HG03575 (cell line): Measurements from ENCODE around the gene OR2A42.
"Not testable (repeated sequence)": the region's sequence is repeated elsewhere in the genome, so short reads cannot be mapped to it uniquely, and the experiment has no call there.

Experiments used
- ATAC-seq: cut with Tn5 transposase; IDR thresholded peaks from one replicate; pipeline ENCODE4 v1.9.1; 2021; ENCODE audit not compliant: unreplicated experiment, insufficient number of reproducible peaks, low FRiP score; ENCODE audit errors: extremely low read depth

Gene OR2A42

DNA sequence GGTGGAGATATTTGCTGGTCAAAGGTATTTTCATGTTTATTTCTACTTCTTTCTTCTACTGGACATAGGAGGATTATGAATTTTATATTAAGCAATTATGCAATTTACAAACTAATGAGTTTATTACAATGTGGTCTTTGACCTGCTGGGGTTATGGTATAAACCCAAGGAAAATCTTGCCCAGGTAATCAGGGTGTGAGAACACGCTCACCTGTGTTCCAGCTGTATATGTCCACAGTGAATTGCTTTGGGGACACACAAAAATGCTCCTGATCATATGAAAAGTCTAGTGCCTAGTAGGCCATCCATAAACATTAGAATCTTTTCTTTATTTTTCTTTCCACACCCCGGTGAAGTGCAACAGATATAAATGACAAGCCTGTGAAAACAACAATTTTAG is at the start of gene OR2A42:
OR2A42 (minus strand) TSS at position 241 of the 400 bp plus-strand sequence. CDS start 6,762 bp downstream, outside the sequence.
- not testable (repeated sequence) for ATAC-seq

DNA sequence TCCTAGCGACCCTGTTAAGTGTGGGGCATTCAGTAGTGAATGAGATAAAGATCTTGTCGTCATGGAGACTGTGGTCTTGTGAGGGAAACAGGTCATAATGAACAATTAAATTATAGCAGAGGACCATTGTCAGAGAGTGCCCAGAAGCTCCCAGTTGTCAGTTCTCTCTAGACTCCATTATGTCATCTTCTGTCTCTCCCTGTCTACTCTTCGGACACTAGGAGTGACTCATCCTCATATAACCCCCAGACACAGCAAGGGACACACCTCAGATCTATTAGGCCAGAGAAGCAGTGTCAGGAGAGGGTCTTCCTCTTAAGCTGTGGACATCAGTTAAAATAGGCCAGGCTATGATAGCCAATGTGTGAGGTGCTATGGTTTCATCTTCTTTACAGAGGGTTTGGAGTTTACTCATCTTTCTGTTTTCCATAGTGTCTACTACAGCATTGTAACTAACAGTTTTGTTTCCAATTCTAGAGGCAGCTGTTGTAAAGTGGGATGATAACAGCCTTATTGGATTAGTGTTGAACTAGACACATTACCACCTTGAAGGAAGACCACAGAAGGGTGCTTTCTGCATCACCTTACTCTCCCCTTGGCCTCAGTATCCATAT is 47.9 kb upstream of the OR2A42 start:
- ATAC-seq = not testable (repeated sequence)

- ATAC-seq = not testable (repeated sequence)
Measured at GRCh38 chr7:144283716-144284115, 44.3 kb upstream of the OR2A42 start.

- not testable (repeated sequence) for ATAC-seq
Measured at GRCh38 chr7:144282490-144282889, 43.1 kb upstream of the OR2A42 start.

- ATAC-seq = not testable (repeated sequence)
Measured at GRCh38 chr7:144281981-144282380, 42.6 kb upstream of the OR2A42 start.

GRCh38 chr7:144280010-144280409 is 40.6 kb upstream of the OR2A42 start:
- ATAC-seq = not testable (repeated sequence)

- not testable (repeated sequence) for ATAC-seq
Measured at GRCh38 chr7:144275281-144275680, 35.9 kb upstream of the OR2A42 start.

- not testable (repeated sequence) for ATAC-seq
Measured at GRCh38 chr7:144269188-144269587, 29.8 kb upstream of the OR2A42 start, which contains the start of gene CTAGE8. Gene CTAGE8, minus strand, starts transcription at chr7:144269288. Its CDS starts 38 bp downstream, at chr7:144269250.

DNA sequence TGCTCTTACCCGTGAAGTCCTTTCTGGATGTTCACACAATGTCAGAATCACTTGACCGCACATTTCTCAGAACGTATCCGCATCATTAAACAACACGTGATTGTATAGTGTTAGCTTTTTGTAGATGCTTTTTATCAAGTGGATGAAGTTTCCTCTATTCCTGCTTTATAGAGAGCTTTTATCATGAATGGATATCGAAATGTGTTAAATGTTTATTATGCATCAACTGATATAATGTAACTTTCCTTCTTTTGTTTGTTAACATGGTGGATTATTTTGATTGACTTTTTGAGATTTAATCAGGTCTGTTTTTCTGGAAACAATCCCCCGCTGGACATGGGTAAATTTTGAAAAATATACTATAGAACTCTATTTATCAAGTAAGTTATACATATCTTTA is 25.3 kb upstream of the OR2A42 start, which contains the start of gene OR2A7:
OR2A7 (minus strand) TSS at position 101 of the 400 bp plus-strand sequence. CDS start 5,164 bp downstream, outside the sequence.
- ATAC-seq = not testable (repeated sequence)

DNA sequence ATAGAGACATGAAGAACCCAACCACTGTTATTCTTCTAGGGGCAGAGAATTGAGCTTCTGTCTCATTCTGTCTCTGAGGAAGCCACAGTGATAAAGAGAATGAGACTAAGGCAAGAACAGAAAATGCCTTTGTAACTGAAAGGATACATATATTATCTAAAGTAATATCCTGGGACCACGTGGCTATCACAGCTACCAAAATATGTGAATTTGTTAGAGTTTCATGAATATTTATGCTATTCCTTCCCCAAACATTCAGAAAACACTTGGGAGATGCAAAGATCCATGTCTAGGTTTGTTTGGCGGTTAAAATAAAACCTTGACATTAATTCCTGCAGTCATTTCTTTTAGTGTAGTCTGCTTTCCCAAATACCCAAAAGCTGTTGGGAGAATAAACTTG is 22.7 kb upstream of the OR2A42 start:
- ATAC-seq = not testable (repeated sequence)

- ATAC-seq = not testable (repeated sequence)
Measured at GRCh38 chr7:144259067-144259466, 19.7 kb upstream of the OR2A42 start.

GRCh38 chr7:144256112-144256511 is 16.7 kb upstream of the OR2A42 start:
- ATAC-seq = no peak

GRCh38 chr7:144255471-144255897 is 16.1 kb upstream of the OR2A42 start:
- ATAC-seq = no peak

GRCh38 chr7:144252307-144252706 is 12.9 kb upstream of the OR2A42 start:
- ATAC-seq = not testable (repeated sequence)

GRCh38 chr7:144247674-144248330 is 8.4 kb upstream of the OR2A42 start:
- ATAC-seq = not testable (repeated sequence)

DNA sequence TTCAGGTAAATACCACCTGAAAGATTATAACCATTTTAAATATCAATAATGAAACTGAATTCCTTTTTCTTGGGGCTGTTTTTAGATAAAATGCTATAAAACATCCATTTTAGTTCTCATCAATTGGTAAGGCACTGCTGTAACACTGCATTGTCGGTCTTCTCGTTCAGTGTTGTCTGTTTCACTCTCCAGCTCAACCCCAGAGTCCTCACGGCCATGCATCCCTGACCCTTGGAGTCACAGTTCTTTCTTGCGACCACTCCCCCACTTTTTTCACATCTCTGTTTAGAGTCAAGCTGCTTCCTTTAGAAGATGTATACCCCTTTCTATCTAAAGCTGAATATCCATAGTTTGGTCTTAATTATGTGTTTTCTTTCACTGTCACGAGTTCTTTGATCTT is 7.6 kb upstream of the OR2A42 start:
- ATAC-seq = not testable (repeated sequence)

- not testable (repeated sequence) for ATAC-seq
Measured at GRCh38 chr7:144245372-144245771, 6.0 kb upstream of the OR2A42 start.

- ATAC-seq = not testable (repeated sequence)
Measured at GRCh38 chr7:144238530-144239082, 799 bp downstream of the OR2A42 start.

DNA sequence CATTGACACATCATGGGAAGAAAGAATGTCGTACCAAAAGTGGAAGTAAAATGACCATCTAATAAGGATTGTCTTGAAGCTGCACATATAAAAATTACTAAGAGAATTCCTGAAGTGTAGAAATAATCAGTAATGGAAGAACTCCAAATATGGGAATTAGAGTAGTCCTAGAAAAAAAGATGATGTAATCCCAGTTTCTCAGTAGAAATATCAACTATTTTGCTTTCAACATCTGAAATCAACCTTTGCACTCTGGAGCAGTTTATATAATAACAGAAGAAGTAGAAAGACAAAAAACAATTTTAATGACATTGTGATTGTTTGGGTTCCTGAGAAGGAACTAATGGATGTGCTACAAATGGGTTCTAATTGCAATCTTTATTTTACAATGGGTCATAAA is 6.4 kb downstream of the OR2A42 start:
- ATAC-seq = not testable (repeated sequence)

- ATAC-seq = not testable (repeated sequence)
Measured at GRCh38 chr7:144231027-144231426, 8.4 kb downstream of the OR2A42 start.
